ENCODE results near the gene GALNT2. TPM values are rescaled to one million over a fixed set of nuclear protein-coding genes. Genes with fewer than 3 reads are reported as not detected.

Gene GALNT2
- total and polyA plus RNA-seq, 2 donors (not counting 1 experiment from before 2014, with no cell fraction given) = 19.0 to 184 TPM

- no peaks in the 10 kb centered on the region for H4K20me1 ChIP-seq (ENCODE audit: control insufficient read depth, insufficient read depth, low read length, poor library complexity, severe bottlenecking)
- peak overlapping the region; percentile 32 for H3K9ac ChIP-seq (ENCODE audit: low read length)
- H3K36me3 ChIP-seq (replicated peaks in 1 of 2; ENCODE audit: control extremely low read depth in 1 of 2, control insufficient read depth in 1 of 2, extremely low read depth in 1 of 2, insufficient read depth in 2 of 2, low read length in 1 of 2) = peaks cover 1 to 17% of the 10 kb centered on the region in 2 experiments
- POLR2A ChIA-PET = no interaction called here
- no peaks in the 10 kb centered on the region for H3K9me3 ChIP-seq (ENCODE audit: control extremely low read depth in 1 of 3, control insufficient read depth in 2 of 3, insufficient read depth in 1 of 3, low read length in 2 of 3)
- no peak for DNase-seq
- H3K79me2 ChIP-seq (ENCODE audit: control insufficient read depth, insufficient read depth, low read length) = no peaks in the 10 kb centered on the region
- CTCF ChIA-PET = interaction anchor here (1.7 to 2.9 kb wide), 2 partner anchors 25 to 30 kb away, joined by 3 to 10 read pairs; no protein-coding TSS in a partner anchor
- H3K4me2 ChIP-seq (replicated peaks; ENCODE audit: low read depth, low read length, poor library complexity, severe bottlenecking) = peak overlapping the region; percentile 65
- H3K4me3 ChIP-seq (ENCODE audit: control extremely low read depth in 1 of 5, extremely low read depth in 1 of 5, insufficient read depth in 1 of 5, low read depth in 2 of 5, low read length in 4 of 5) = no peak overlapping the region
- no peaks in the 10 kb centered on the region for H3K27me3 ChIP-seq (replicated peaks in 1 of 4; ENCODE audit: control extremely low read depth in 1 of 4, control insufficient read depth in 3 of 4, insufficient read depth in 4 of 4, low read length in 3 of 4)
- peaks cover 67 to 76% of the 10 kb centered on the region in 2 donors for H3K4me1 ChIP-seq (ENCODE audit: control insufficient read depth in 2 of 2, insufficient read depth in 2 of 2, low read length in 2 of 2)
- WGBS (ENCODE audit: insufficient coverage) = 96% methylated on average over 4 of the region's 5 CpGs
- TF ChIP-seq EZH2 (IDR thresholded peaks at IDR 0.05; ENCODE audit: borderline replicate concordance, insufficient read depth, low read depth, low read length, poor library complexity, severe bottlenecking) (no peak), CTCF (IDR thresholded peaks at IDR 0.05) (no peak)
- Mint-ChIP-seq H3K4me1 (peaks cover 76% of the 10 kb centered on the region), H3K4me3 (peak overlapping the region; percentile 52), H3K27ac (peak overlapping the region; percentile 50), H3K27me3 (no peaks in the 10 kb centered on the region), H3K9me3 (ENCODE audit: insufficient read depth) (no peaks in the 10 kb centered on the region)
- intact Hi-C loops (cut with micrococcal nuclease) = loop anchor here (10.0 kb wide), 1 partner anchor 212 kb away; the partner anchor contains the start of gene GALNT2
- H3K27ac ChIP-seq (ENCODE audit: low read length in 2 of 2) = peak overlapping the region in 1 of 2 donors; percentile 71
- ATAC-seq (ENCODE audit: low read depth) = no peak
- no peak overlapping the region for H2AFZ ChIP-seq (ENCODE audit: insufficient read depth, low read depth, low read length, poor library complexity, severe bottlenecking)
Observed at GRCh38 chr1:230276401-230276800, 209.4 kb downstream of the GALNT2 start.

- DNase-seq = peak; percentile 61
- Histone ChIP-seq H3K4me2 (replicated peaks; ENCODE audit: low read depth, low read length, poor library complexity, severe bottlenecking) (peak overlapping the region; percentile 65), H3K36me3 (replicated peaks in 1 of 2; ENCODE audit: control extremely low read depth in 1 of 2, control insufficient read depth in 1 of 2, extremely low read depth in 1 of 2, insufficient read depth in 2 of 2, low read length in 1 of 2) (peaks cover 1 to 17% of the 10 kb centered on the region in 2 experiments), H3K9me3 (ENCODE audit: control extremely low read depth in 1 of 3, control insufficient read depth in 2 of 3, insufficient read depth in 1 of 3, low read length in 2 of 3) (no peaks in the 10 kb centered on the region), H4K20me1 (ENCODE audit: control insufficient read depth, insufficient read depth, low read length, poor library complexity, severe bottlenecking) (no peaks in the 10 kb centered on the region), H2AFZ (ENCODE audit: insufficient read depth, low read depth, low read length, poor library complexity, severe bottlenecking) (peak overlapping the region; percentile 36), H3K27ac (ENCODE audit: low read length in 2 of 2) (peak overlapping the region in 1 of 2 donors; percentile 71), H3K9ac (ENCODE audit: low read length) (peak overlapping the region; percentile 32), H3K79me2 (ENCODE audit: control insufficient read depth, insufficient read depth, low read length) (no peaks in the 10 kb centered on the region), H3K4me1 (ENCODE audit: control insufficient read depth in 2 of 2, insufficient read depth in 2 of 2, low read length in 2 of 2) (peaks cover 76 to 86% of the 10 kb centered on the region in 2 donors), H3K27me3 (replicated peaks in 1 of 4; ENCODE audit: control extremely low read depth in 1 of 4, control insufficient read depth in 3 of 4, insufficient read depth in 4 of 4, low read length in 3 of 4) (no peaks in the 10 kb centered on the region), H3K4me3 (ENCODE audit: control extremely low read depth in 1 of 5, extremely low read depth in 1 of 5, insufficient read depth in 1 of 5, low read depth in 2 of 5, low read length in 4 of 5) (peak overlapping the region in 2 of 5 experiments; percentile 2 to 32)
- CTCF ChIA-PET = interaction anchor here (0.6 to 2.9 kb wide), 9 partner anchors 12 to 616 kb away, joined by 3 to 10 read pairs (median 4); no protein-coding TSS in a partner anchor
- Mint-ChIP-seq H3K4me1 (peaks cover 84% of the 10 kb centered on the region), H3K4me3 (peak overlapping the region; percentile 56), H3K9me3 (ENCODE audit: insufficient read depth) (no peaks in the 10 kb centered on the region), H3K27me3 (no peaks in the 10 kb centered on the region), H3K27ac (peak overlapping the region; percentile 16)
- peak; percentile 50 for ATAC-seq (ENCODE audit: low read depth)
- POLR2A ChIA-PET = no interaction called here
- intact Hi-C loops (cut with micrococcal nuclease) = loop anchor here (10.0 kb wide), 1 partner anchor 213 kb away; the partner anchor contains the start of gene GALNT2
- TF ChIP-seq EZH2 (IDR thresholded peaks at IDR 0.05; ENCODE audit: borderline replicate concordance, insufficient read depth, low read depth, low read length, poor library complexity, severe bottlenecking) (no peak), CTCF (IDR thresholded peaks at IDR 0.05) (no peak)
- WGBS (ENCODE audit: insufficient coverage) = 60% methylated on average over 7 of the region's 15 CpGs
Observed at GRCh38 chr1:230277201-230278025, 210.4 kb downstream of the GALNT2 start.
